ENCODE results near the gene SLC2A11. TPM values are rescaled to one million over a fixed set of nuclear protein-coding genes. Genes with fewer than 3 reads are reported as not detected.
A peak's percentile ranks its signal among the peaks of the same experiment; 100 is the strongest.

The SLC2A11 gene
- total RNA-seq, 1 donor from 2014 or later, result 19.6 TPM

DNA sequence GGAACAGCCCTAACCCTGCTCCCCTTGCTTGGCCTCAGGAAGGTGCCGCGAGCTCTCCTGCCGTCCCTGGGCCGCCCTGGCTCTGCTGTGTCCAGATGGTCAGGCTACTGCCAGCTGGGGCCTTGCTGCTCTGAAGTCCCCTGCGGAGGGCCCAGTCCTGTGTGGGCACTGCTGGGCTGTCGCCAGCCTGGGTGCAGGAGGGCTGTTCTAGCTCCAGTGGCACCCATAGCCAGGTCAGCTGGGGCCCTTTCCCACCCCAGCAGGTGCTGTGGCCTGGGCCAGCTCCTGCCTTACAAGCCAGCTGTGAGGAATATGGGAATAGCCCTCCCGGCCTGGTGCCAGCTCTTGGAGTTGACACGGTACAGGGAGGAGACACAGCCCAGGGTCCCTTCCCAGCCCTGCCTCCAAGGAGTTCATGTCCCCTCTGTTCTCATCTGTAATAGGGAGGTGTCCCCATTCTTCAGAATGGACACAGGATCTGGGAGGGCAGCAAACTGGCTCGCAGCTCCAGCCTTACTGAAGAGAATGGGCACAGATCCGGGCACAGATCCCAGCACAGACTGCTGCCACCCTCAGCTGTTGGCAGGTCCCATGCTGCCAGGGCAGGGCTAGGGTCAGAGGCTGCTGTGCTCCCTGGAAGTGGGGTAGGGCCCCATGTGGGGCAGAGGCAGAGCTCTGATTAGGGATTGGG lies 22.7 kb upstream of the SLC2A11 start:
- peaks cover 14% of the 10 kb centered on the region for H3K36me3 Mint-ChIP-seq (ENCODE audit: low read depth, unreplicated experiment)
- FAIRE-seq (no peak), DNase-seq (ENCODE audit: low read depth) (no peak)
- no peaks in the 10 kb centered on the region for H3K9me3 Mint-ChIP-seq (ENCODE audit: unreplicated experiment)
- Histone ChIP-seq H3K4me2 (ENCODE audit: low read length) (no peak overlapping the region), H3K79me2 (ENCODE audit: insufficient read depth, low read length) (peaks cover 20% of the 10 kb centered on the region), H3K36me3 (ENCODE audit: insufficient read depth, low read length) (peaks cover 8% of the 10 kb centered on the region), H3K9ac (ENCODE audit: low read length) (no peak overlapping the region), H3K27ac (ENCODE audit: low read depth, low read length) (no peak overlapping the region), H2AFZ (ENCODE audit: low read depth, low read length) (no peak overlapping the region), H4K20me1 (ENCODE audit: insufficient read depth, low read length) (peaks cover 48% of the 10 kb centered on the region), H3K27me3 (ENCODE audit: insufficient read depth, low read length) (no peaks in the 10 kb centered on the region), H3K4me1 (ENCODE audit: insufficient read depth, low read length) (peaks cover 3% of the 10 kb centered on the region), H3K9me3 (ENCODE audit: insufficient read depth, low read depth, low read length) (no peaks in the 10 kb centered on the region), H3K4me3 (ENCODE audit: insufficient read depth, low read depth, low read length) (no peak overlapping the region)
- no peak overlapping the region for H3K27ac Mint-ChIP-seq (ENCODE audit: unreplicated experiment)
- no peak for TF ChIP-seq EZH2 (IDR thresholded peaks at IDR 0.05; ENCODE audit: insufficient read depth, low read length)
- TF ChIP-seq, protein P1, sequence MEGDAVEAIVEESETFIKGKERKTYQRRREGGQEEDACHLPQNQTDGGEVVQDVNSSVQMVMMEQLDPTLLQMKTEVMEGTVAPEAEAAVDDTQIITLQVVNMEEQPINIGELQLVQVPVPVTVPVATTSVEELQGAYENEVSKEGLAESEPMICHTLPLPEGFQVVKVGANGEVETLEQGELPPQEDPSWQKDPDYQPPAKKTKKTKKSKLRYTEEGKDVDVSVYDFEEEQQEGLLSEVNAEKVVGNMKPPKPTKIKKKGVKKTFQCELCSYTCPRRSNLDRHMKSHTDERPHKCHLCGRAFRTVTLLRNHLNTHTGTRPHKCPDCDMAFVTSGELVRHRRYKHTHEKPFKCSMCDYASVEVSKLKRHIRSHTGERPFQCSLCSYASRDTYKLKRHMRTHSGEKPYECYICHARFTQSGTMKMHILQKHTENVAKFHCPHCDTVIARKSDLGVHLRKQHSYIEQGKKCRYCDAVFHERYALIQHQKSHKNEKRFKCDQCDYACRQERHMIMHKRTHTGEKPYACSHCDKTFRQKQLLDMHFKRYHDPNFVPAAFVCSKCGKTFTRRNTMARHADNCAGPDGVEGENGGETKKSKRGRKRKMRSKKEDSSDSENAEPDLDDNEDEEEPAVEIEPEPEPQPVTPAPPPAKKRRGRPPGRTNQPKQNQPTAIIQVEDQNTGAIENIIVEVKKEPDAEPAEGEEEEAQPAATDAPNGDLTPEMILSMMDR (IDR thresholded peaks at IDR 0.05; ENCODE audit: insufficient read depth, low read depth, low read length), result no peak
- no peaks in the 10 kb centered on the region for H3K27me3 Mint-ChIP-seq (ENCODE audit: low read depth, unreplicated experiment)
- H3K4me3 Mint-ChIP-seq (ENCODE audit: unreplicated experiment), result no peak overlapping the region
- peaks cover 5% of the 10 kb centered on the region for H3K4me1 Mint-ChIP-seq (ENCODE audit: low read depth, unreplicated experiment)

DNA sequence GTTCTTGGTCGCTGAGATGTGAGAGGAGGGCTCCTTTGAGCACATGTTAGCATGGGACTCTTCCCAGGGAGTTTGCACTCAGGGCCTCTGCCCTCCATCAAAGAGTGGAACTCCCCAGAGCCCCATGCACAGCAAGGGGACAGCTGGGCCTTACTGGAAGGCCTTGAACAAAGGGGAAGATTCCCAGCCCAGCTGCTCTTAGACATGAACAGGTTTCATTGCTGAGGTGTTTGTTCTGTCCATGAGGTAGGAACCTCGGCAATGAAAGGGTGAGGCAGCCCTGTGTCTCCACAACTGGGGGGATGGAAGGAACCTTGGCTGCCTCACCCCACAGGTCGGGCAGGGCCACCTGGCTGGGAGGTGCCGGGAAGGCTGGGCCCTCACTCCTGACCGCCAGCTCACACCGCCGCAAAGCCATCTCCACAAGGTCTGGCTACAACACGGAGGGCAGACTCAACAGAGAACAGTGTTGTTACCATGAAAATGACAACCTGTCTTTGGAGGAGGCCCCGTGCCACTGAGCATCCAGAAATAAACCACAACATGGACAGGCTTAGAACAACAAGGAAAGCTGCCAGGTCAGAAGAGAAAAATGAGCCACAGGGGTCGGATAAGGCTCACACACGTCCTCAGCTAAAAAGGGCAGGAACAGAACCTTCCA lies 22.1 kb upstream of the SLC2A11 start:
- peaks cover 8% of the 10 kb centered on the region for H3K36me3 ChIP-seq (ENCODE audit: insufficient read depth, low read length)
- no peak overlapping the region for H3K4me2 ChIP-seq (ENCODE audit: low read length)
- Mint-ChIP-seq H3K36me3 (ENCODE audit: low read depth, unreplicated experiment) (peaks cover 10% of the 10 kb centered on the region), H3K9me3 (ENCODE audit: unreplicated experiment) (no peaks in the 10 kb centered on the region), H3K4me1 (ENCODE audit: low read depth, unreplicated experiment) (peaks cover 2% of the 10 kb centered on the region), H3K4me3 (ENCODE audit: unreplicated experiment) (peak overlapping the region; percentile 27), H3K27ac (ENCODE audit: unreplicated experiment) (no peak overlapping the region), H3K27me3 (ENCODE audit: low read depth, unreplicated experiment) (no peaks in the 10 kb centered on the region)
- no peak overlapping the region for H3K4me3 ChIP-seq (ENCODE audit: insufficient read depth, low read depth, low read length)
- H3K9me3 ChIP-seq (ENCODE audit: insufficient read depth, low read depth, low read length), result no peaks in the 10 kb centered on the region
- H3K27ac ChIP-seq (ENCODE audit: low read depth, low read length), result no peak overlapping the region
- TF ChIP-seq, protein P1 (IDR thresholded peaks at IDR 0.05; ENCODE audit: insufficient read depth, low read depth, low read length), result no peak
- no peak for TF ChIP-seq EZH2 (IDR thresholded peaks at IDR 0.05; ENCODE audit: insufficient read depth, low read length)
- DNase-seq (ENCODE audit: low read depth), result no peak
- H2AFZ ChIP-seq (ENCODE audit: low read depth, low read length), result no peak overlapping the region
- H3K9ac ChIP-seq (ENCODE audit: low read length), result no peak overlapping the region
- peaks cover 45% of the 10 kb centered on the region for H4K20me1 ChIP-seq (ENCODE audit: insufficient read depth, low read length)
- peaks cover 20% of the 10 kb centered on the region for H3K79me2 ChIP-seq (ENCODE audit: insufficient read depth, low read length)
- H3K4me1 ChIP-seq (ENCODE audit: insufficient read depth, low read length), result peaks cover 3% of the 10 kb centered on the region
- H3K27me3 ChIP-seq (ENCODE audit: insufficient read depth, low read length), result no peaks in the 10 kb centered on the region
- no peak for FAIRE-seq

DNA sequence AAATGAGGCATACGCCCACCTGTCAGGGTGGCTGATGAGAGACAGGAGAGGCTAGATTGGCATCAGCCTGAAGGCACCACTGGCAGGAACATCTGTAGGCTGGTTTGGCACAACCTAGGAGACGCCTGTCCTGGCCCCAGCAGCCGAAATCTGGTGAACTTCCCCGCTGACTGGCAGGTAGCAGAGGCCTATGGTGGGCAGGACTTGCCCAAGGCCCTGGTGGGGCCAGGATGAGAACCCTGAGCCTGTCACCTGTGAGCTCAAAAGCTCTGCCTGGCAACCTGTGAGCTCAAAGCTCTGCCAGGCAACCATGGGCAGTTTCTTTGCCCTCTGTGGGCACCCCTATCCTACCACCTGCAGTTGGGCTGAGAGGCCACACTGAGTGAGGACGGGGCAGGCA lies 21.4 kb upstream of the SLC2A11 start:
- Mint-ChIP-seq H3K4me3 (ENCODE audit: unreplicated experiment) (no peak overlapping the region), H3K9me3 (ENCODE audit: unreplicated experiment) (no peaks in the 10 kb centered on the region), H3K4me1 (ENCODE audit: low read depth, unreplicated experiment) (peaks cover 2% of the 10 kb centered on the region), H3K27me3 (ENCODE audit: low read depth, unreplicated experiment) (peaks cover 4% of the 10 kb centered on the region), H3K27ac (ENCODE audit: unreplicated experiment) (peak overlapping the region; percentile 42), H3K36me3 (ENCODE audit: low read depth, unreplicated experiment) (peaks cover 10% of the 10 kb centered on the region)
- Histone ChIP-seq H3K9me3 (ENCODE audit: insufficient read depth, low read depth, low read length) (no peaks in the 10 kb centered on the region), H3K27ac (ENCODE audit: low read depth, low read length) (no peak overlapping the region), H3K4me1 (ENCODE audit: insufficient read depth, low read length) (peaks cover 3% of the 10 kb centered on the region), H2AFZ (ENCODE audit: low read depth, low read length) (no peak overlapping the region), H3K27me3 (ENCODE audit: insufficient read depth, low read length) (no peaks in the 10 kb centered on the region), H4K20me1 (ENCODE audit: insufficient read depth, low read length) (peaks cover 40% of the 10 kb centered on the region), H3K79me2 (ENCODE audit: insufficient read depth, low read length) (peaks cover 15% of the 10 kb centered on the region), H3K4me2 (ENCODE audit: low read length) (no peak overlapping the region), H3K4me3 (ENCODE audit: insufficient read depth, low read depth, low read length) (no peak overlapping the region), H3K9ac (ENCODE audit: low read length) (no peak overlapping the region), H3K36me3 (ENCODE audit: insufficient read depth, low read length) (peaks cover 4% of the 10 kb centered on the region)
- TF ChIP-seq, protein P1 (IDR thresholded peaks at IDR 0.05; ENCODE audit: insufficient read depth, low read depth, low read length), result no peak
- TF ChIP-seq EZH2 (IDR thresholded peaks at IDR 0.05; ENCODE audit: insufficient read depth, low read length), result no peak
- FAIRE-seq (no peak), DNase-seq (ENCODE audit: low read depth) (no peak)

All from astrocyte (in vitro differentiated cells and primary cell).